ENCODE results near the gene HPGD.
A peak's percentile ranks its signal among the peaks of the same experiment; 100 is the strongest.
"Not testable (repeated sequence)": the region's sequence is repeated elsewhere in the genome, so short reads cannot be mapped to it uniquely, and the experiment has no call there.

The HPGD gene

DNA sequence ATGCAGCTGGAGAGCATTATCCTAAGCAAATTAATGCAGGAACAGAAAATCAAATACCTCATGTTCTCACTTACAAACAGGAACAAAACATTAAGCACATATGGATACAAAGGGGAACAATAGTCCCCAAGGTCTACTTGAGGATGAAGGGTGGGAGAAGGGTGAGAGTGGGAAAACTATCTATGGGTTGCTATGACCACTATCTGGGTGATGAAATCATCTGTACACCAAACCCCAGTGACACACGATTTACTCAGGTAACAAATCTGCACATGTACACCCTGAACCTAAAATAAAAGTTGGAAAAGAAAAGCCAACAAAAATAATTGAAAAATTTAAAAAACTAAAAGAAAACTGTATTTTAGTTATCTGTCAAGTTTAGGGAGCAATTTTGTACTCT is 5.9 kb downstream of the HPGD start:
- Mint-ChIP-seq H3K9me3 (no peaks in the 10 kb centered on the region), H3K4me3 (no peak overlapping the region), H3K36me3 (ENCODE audit: low read depth) (peaks cover 7% of the 10 kb centered on the region), H3K27me3 (ENCODE audit: low read depth) (peaks cover 19% of the 10 kb centered on the region), H3K27ac (no peak overlapping the region), H3K4me1 (ENCODE audit: low read depth) (peaks cover 9% of the 10 kb centered on the region)

DNA sequence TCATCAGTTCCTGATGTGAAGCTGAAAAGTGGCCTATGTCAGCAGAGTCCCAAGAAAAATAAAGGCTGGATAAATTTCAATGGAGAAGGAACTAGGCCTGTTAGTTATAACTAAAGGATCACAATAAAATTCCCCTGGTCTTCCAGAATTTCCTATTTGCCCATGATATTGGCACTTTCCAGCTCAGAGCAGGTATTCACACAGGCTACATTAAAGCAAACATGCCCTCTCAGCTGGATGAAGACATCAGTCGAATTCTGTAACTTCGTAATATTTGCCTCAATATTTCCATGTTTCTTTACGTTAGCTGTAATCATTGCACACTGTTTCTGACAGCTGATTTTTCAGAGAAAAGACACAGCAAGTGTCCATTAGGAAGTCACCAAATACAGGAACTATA is 9.5 kb downstream of the HPGD start:
- no peaks in the 10 kb centered on the region for H3K9me3 Mint-ChIP-seq
- H3K27me3 Mint-ChIP-seq (ENCODE audit: low read depth): peaks cover 4% of the 10 kb centered on the region

DNA sequence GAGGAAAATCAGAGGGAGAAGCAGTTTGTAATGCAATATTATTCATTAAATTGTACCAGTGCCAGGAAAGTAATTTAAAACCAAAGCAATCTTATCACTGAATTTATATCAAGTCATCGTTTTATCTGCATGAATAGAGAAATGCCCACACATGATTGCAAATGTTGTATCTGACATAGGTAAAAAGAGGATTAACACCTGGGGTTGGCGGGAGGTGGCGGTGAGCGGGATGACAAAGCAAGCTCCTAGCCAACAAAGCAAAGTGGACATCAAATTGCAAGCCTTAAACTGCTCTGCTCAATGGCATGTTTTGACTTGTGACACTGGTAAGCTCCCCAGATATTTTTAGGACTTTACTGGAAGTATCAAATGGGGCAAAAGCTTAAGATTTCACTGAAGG is 16.4 kb downstream of the HPGD start:
- no peaks in the 10 kb centered on the region for H3K4me1 Mint-ChIP-seq (ENCODE audit: low read depth)
- no peaks in the 10 kb centered on the region for H3K27me3 Mint-ChIP-seq (ENCODE audit: low read depth)
- peaks cover 2% of the 10 kb centered on the region for H3K36me3 Mint-ChIP-seq (ENCODE audit: low read depth)
- no peaks in the 10 kb centered on the region for H3K9me3 Mint-ChIP-seq
- no peak overlapping the region for H3K27ac Mint-ChIP-seq
- H3K4me3 Mint-ChIP-seq: no peak overlapping the region

More for the DNA sequence above, 9.5 kb downstream of the HPGD start:
- H3K36me3 Mint-ChIP-seq (ENCODE audit: low read depth): peaks cover 6% of the 10 kb centered on the region
- H3K27ac Mint-ChIP-seq: no peak overlapping the region
- H3K4me1 Mint-ChIP-seq (ENCODE audit: low read depth): peaks cover 2% of the 10 kb centered on the region
- no peak overlapping the region for H3K4me3 Mint-ChIP-seq

DNA sequence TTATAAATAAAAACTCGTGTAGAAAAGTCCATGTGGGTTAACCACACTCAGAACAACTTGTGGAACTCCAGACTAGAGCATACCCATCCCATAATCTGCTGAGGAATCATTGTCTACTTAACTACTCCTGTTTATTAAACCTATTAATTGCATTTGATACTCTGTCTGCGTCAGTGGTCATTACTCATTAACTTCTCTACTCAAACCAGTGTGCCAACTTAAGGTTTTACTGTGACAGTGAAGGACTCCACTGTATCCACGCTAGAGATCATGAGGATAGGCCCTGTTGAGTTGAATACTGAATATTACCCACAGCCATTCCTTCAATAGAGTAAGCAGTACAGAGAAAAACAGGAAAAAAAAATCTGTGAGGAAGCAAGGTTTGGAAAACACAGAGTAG is 17.3 kb downstream of the HPGD start:
- Mint-ChIP-seq H3K9me3 (no peaks in the 10 kb centered on the region), H3K27me3 (ENCODE audit: low read depth) (no peaks in the 10 kb centered on the region), H3K4me3 (no peak overlapping the region), H3K4me1 (ENCODE audit: low read depth) (no peaks in the 10 kb centered on the region), H3K27ac (no peak overlapping the region), H3K36me3 (ENCODE audit: low read depth) (peaks cover 2% of the 10 kb centered on the region)

- H3K4me1 Mint-ChIP-seq (ENCODE audit: low read depth): peaks cover 4% of the 10 kb centered on the region
- no peaks in the 10 kb centered on the region for H3K27me3 Mint-ChIP-seq (ENCODE audit: low read depth)
- H3K4me3 Mint-ChIP-seq: no peak overlapping the region
- peaks cover 1% of the 10 kb centered on the region for H3K36me3 Mint-ChIP-seq (ENCODE audit: low read depth)
- H3K9me3 Mint-ChIP-seq: no peaks in the 10 kb centered on the region
- no peak overlapping the region for H3K27ac Mint-ChIP-seq
These were observed 19.1 kb downstream of the HPGD start for GRCh38 chr4:174503079-174503715.

DNA sequence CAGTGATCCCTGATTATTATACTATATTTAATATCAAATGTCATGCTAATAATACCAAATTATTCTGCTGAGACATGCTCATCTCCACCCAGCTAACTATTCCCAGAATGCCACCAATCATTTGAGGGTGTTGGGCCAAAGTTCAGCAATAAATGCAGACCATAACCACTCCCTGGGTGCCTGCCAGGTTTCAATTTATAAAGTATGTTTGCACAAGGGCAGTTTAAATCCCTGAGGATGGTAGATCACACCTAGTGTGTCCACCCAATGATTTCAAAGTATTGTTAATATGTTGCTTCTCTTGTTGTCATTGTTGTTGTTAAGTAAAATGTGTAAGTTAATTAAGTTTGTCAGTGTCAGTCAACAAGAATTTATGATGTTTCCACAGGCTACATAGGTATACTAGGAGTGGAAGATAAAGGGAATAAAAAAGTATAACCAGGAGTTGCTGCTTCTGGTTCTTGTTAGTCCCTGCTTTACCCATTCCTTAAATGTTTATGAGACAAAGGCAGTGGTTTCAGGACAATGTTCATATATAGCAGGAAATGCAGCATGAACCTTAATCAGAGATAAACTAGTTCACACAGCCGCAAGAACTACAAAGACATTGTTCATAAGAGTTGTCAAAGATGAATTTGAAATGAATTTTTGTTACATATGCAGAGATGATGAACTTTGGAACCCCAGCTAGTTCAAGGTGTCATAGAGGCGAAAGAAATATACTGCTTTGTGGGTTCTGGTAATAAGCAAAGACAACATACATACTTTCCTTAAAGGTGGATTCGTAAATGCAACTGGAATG is 25.5 kb downstream of the HPGD start:
- peaks cover 4% of the 10 kb centered on the region for H3K27me3 Mint-ChIP-seq (ENCODE audit: low read depth)
- H3K27ac Mint-ChIP-seq: peak overlapping the region; percentile 8
- H3K4me3 Mint-ChIP-seq: peak overlapping the region; percentile 49
- peaks cover 14% of the 10 kb centered on the region for H3K4me1 Mint-ChIP-seq (ENCODE audit: low read depth)
- no peaks in the 10 kb centered on the region for H3K9me3 Mint-ChIP-seq
- H3K36me3 Mint-ChIP-seq (ENCODE audit: low read depth): peaks cover 6% of the 10 kb centered on the region

DNA sequence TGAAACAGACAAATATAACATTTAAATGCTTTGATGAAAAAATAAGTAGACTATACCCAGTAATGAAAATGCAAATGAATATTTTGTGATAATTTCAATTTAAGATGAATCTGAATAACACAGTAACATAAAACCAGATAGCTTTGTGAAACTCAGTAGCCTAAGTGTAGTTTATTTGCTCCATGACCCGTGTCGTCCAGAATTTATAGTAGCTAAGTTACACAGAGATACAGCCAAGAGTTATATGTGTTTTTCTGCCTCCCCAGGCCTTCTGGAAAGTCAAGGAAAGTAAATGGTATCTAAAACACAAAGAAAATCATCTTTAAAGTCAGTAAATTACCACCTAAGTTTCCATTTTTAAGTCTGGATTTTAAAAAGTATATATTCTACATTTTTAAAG is 26.7 kb downstream of the HPGD start:
- Mint-ChIP-seq H3K9me3 (no peaks in the 10 kb centered on the region), H3K4me3 (no peak overlapping the region), H3K27me3 (ENCODE audit: low read depth) (peaks cover 4% of the 10 kb centered on the region), H3K4me1 (ENCODE audit: low read depth) (peaks cover 14% of the 10 kb centered on the region), H3K27ac (no peak overlapping the region), H3K36me3 (ENCODE audit: low read depth) (peaks cover 6% of the 10 kb centered on the region)

DNA sequence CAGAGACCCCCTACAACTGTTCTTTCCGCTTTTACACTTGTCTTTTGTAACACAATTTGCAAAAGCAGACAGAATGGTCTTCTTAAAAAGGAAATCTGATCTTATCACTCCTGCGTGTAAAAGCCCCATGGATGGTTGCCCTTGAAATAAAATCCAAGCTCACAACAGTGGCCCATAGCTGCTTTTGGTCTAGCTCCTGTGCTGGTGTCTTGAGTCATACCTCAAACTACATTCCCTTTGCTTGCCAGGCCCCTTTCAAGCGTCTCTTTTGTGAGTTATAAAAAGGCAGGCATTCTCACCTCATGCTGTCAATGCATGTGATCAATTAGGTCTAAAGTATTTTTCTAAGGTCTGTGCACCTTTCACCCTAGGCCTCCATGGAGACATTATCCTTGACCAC is 27.6 kb downstream of the HPGD start:
- H3K4me1 Mint-ChIP-seq (ENCODE audit: low read depth): peaks cover 14% of the 10 kb centered on the region
- H3K27ac Mint-ChIP-seq: no peak overlapping the region
- no peak overlapping the region for H3K4me3 Mint-ChIP-seq
- H3K9me3 Mint-ChIP-seq: no peaks in the 10 kb centered on the region
- H3K27me3 Mint-ChIP-seq (ENCODE audit: low read depth): peaks cover 4% of the 10 kb centered on the region
- peaks cover 5% of the 10 kb centered on the region for H3K36me3 Mint-ChIP-seq (ENCODE audit: low read depth)

GRCh38 chr4:174494146-174494545 is 28.1 kb downstream of the HPGD start:
- Mint-ChIP-seq H3K4me1 (ENCODE audit: low read depth) (peaks cover 14% of the 10 kb centered on the region), H3K27me3 (ENCODE audit: low read depth) (peaks cover 4% of the 10 kb centered on the region), H3K36me3 (ENCODE audit: low read depth) (peaks cover 5% of the 10 kb centered on the region), H3K27ac (no peak overlapping the region), H3K4me3 (no peak overlapping the region), H3K9me3 (no peaks in the 10 kb centered on the region)

DNA sequence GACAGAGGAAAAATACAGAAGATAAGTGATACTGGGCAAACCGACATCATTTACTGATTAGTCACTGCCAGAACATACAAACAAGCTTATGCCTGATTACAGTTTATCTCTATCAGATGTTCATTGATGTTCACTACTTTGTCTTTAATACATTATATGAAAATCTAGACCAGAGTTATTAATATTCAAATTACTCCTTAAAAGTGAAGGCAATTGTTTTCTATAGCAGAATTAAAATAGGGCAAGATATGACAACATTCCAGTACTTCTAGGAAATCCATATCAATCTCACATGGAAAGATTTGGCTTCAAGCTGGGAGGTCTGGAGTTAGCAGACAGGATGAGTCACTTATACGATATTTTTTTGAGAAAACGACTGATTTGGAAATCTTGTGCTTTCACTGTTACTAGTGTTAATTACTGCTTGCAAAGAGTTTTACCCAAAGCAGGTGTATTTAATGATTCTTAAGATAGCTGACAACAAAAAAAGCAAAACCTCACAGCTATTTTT is 31.8 kb downstream of the HPGD start:
- Mint-ChIP-seq H3K4me1 (ENCODE audit: low read depth) (peaks cover 4% of the 10 kb centered on the region), H3K36me3 (ENCODE audit: low read depth) (peaks cover 5% of the 10 kb centered on the region), H3K27me3 (ENCODE audit: low read depth) (peaks cover 4% of the 10 kb centered on the region), H3K4me3 (no peak overlapping the region), H3K27ac (no peak overlapping the region), H3K9me3 (no peaks in the 10 kb centered on the region)

DNA sequence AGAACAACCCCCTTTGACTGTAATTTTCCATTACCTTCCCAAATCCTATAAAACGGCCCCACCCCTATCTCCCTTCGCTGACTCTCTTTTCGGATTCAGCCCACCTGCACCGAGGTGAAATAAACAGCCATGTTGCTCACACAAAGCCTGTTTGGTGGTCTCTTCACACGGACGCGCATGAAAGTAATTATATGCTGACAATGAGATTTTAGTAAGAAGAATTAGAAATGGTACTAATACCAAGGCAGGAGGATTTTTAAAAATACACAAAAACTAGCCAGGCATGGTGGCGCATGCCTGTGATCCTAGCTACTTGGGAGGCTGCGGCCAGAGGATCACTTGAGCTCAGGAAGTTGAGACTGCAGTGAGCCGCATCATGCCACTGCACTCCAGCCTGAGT is 33.9 kb downstream of the HPGD start:
- H3K4me3 Mint-ChIP-seq, H3K9me3 Mint-ChIP-seq: not testable (repeated sequence)

DNA sequence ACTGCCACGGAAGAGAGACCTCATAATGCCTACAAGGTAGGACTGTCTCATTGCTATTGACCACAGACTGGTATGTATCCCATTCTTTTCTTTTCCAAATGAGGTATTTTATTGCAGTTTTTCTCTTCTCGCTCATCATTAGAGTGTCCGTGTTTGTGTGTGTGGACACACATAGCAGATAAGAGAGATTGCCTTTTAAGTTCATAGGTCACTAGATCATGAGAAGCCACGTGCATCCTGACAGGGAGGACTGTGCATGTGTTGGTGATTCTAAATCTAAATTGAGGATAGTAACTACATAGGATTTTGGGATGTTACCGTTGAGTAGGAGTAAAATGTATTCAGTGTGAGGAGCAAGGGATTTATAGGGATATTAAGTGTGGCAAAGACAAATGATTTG is 37.3 kb downstream of the HPGD start:
- Mint-ChIP-seq H3K4me1 (ENCODE audit: low read depth) (no peaks in the 10 kb centered on the region), H3K27ac (no peak overlapping the region), H3K36me3 (ENCODE audit: low read depth) (no peaks in the 10 kb centered on the region), H3K9me3 (no peaks in the 10 kb centered on the region), H3K27me3 (ENCODE audit: low read depth) (no peaks in the 10 kb centered on the region), H3K4me3 (no peak overlapping the region)

More for the DNA sequence above, 33.9 kb downstream of the HPGD start:
- not testable (repeated sequence) for H3K27ac Mint-ChIP-seq; H3K27me3 Mint-ChIP-seq (ENCODE audit: low read depth); H3K4me1 Mint-ChIP-seq (ENCODE audit: low read depth); H3K36me3 Mint-ChIP-seq (ENCODE audit: low read depth)

GRCh38 chr4:174483792-174484191 is 38.5 kb downstream of the HPGD start:
- H3K27ac Mint-ChIP-seq: no peak overlapping the region
- H3K27me3 Mint-ChIP-seq (ENCODE audit: low read depth): no peaks in the 10 kb centered on the region
- no peaks in the 10 kb centered on the region for H3K36me3 Mint-ChIP-seq (ENCODE audit: low read depth)
- no peak overlapping the region for H3K4me3 Mint-ChIP-seq
- no peaks in the 10 kb centered on the region for H3K4me1 Mint-ChIP-seq (ENCODE audit: low read depth)
- no peaks in the 10 kb centered on the region for H3K9me3 Mint-ChIP-seq

GRCh38 chr4:174479140-174479539 is 43.1 kb downstream of the HPGD start:
- no peaks in the 10 kb centered on the region for H3K4me1 Mint-ChIP-seq (ENCODE audit: low read depth)

GRCh38 chr4:174475528-174475927 is 46.8 kb downstream of the HPGD start:
- Mint-ChIP-seq H3K4me3 (no peak overlapping the region), H3K27ac (no peak overlapping the region), H3K36me3 (ENCODE audit: low read depth) (no peaks in the 10 kb centered on the region), H3K4me1 (ENCODE audit: low read depth) (no peaks in the 10 kb centered on the region), H3K27me3 (ENCODE audit: low read depth) (no peaks in the 10 kb centered on the region), H3K9me3 (no peaks in the 10 kb centered on the region)

More at GRCh38 chr4:174479140-174479539, 43.1 kb downstream of the HPGD start:
- H3K27me3 Mint-ChIP-seq (ENCODE audit: low read depth): no peaks in the 10 kb centered on the region
- H3K9me3 Mint-ChIP-seq: no peaks in the 10 kb centered on the region
- no peaks in the 10 kb centered on the region for H3K36me3 Mint-ChIP-seq (ENCODE audit: low read depth)
- H3K4me3 Mint-ChIP-seq: no peak overlapping the region
- no peak overlapping the region for H3K27ac Mint-ChIP-seq
